Retina (tissue), 1 donor: ENCODE data around the gene CECR2.

Experiments
- DNase-seq: peaks from one replicate; pipeline ENCODE4 v3.0.0-alpha.2; 2016

CECR2 gene

DNA sequence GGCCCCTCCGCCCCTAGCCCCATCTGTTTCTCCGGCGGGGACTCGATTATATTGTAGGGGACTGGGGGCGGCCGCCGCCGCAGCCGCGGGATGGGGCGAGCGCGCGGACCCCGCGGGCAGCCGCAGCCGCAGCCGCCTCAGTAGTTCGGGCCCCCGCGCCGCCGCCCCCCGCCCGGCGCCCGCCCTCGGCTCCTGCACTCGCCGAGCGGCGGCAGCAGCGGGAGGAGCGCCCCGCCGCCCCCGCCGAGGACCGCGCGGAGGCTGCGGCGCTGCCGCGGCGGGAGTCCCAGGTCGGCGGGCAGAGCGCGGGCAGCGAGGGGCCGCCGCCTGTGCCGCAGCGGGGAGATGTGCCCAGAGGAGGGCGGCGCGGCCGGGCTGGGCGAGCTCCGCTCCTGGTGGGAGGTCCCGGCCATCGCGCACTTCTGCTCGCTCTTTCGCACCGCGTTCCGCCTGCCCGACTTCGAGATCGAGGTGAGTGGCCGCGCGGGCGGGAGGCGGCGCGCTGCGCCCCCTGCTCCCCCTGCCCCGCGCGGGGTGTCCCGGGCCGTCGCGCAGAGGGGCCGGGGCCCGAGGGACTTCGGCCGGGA lies at the start of gene CECR2:
Gene CECR2, plus strand, starts transcription at position 22 of the 587 bp plus-strand sequence. Its CDS starts 324 bp downstream, at position 346.
- peak; percentile 66 for DNase-seq

DNA sequence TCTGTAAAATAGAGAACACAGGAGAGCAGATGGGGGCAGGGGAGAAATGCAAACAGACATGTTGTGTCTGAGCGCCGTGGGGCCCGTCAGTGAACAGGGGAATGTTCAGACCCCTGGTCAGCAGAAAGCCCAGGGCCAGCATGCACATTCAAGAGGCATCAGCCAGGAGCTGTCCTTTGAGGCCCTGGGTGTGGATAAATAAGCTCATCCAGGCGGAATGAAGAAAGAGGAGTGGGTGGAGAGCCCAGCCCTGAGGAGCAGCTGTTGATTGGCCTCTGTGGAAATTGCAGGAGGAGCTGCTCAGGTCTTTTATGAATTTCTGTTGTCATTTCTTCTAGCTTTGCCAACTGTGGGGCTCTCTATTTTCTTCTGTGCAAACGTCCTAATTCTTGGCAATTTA lies 49.7 kb upstream of the CECR2 start:
- DNase-seq, result peak; percentile 77

DNA sequence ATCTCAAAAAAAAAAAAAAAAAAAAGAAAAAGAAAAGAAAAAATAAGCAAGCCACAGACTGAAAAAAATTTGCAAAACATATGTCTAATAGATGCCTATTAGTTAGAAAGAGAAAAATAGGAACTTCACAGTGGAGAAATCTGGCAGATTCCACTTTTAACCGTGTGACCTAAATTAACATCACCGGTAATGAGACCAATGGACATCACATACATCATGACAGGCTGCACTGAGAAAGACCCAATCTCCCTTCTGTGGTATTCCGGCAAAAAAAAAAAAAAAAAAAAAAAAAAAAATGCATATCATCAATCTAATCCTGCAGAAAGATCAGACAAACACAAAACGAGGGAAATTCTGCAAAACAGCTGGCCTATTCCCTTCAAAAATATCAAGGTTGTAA lies 46.7 kb upstream of the CECR2 start:
- DNase-seq, result no peak

DNA sequence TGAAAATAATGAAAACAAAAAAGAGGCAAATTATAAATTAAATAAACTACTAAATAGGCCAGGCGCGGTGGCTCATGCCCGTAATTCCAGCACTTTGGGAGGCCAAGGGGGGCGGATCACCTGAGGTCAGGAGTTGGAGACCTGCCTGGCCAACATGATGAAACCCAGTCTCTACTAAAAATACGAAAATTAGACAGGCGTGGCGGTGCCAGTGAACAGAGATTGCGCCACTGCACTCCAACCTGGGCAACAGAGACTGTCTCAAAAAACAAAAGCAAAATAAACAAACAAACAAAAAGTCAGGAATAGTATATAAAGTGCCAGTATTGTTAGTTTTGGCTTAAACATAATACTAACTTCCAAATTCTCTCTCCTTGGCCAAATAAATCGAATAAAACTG lies 37.6 kb upstream of the CECR2 start:
- DNase-seq, result no peak

DNA sequence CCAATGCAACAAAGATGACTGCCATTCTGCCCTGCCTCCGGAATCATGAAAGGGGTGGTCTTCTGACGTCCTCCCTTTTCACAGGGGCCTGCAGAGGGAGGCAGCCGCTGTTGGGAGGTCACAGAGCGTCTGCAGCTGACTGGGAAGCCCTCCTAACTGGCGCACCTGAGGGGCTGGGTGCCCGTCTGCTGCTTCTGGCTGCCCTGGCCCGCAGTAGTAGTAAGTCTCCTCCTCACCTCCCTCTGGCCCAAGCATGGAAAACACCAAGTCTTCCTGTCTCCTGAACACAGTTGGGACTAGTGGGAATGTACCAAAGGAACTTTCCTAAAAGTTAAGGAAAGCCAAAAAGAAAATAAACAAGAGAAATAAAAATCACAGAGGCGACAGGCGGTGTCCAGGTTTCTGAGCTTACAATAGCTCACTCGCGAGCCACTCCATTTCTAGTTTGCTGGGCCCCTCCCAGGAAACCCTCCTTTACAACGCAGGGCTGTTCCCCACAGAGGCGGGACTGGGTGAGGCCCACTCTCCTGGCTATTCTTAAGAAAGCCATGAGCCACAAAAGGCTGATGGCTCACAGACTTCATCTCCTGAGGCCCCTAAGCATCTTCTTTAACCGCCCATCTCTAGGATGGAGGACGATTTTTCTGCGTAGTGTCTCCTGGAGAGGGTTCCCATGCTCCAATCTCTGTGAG lies 37.0 kb upstream of the CECR2 start:
- DNase-seq, result no peak

DNA sequence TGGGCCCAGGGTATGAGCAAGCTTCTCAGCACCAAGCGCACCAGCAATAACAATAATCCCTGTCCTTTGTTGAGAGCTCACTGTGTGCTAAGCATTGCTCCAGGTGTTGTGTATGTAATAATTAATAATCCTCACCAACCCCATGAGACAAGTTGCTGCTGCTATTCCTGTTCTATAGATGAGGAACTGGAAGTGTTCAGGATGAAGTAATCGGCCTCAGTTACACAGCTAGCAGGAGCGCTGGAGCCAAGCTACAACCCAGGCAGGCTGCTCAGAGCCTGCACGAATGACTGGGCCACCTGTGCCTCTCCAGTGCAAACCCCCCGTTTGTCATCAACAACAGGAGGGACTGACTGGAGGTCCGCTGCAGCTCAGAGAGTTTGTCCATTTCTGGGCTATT lies 35.2 kb upstream of the CECR2 start:
- DNase-seq, result no peak

DNA sequence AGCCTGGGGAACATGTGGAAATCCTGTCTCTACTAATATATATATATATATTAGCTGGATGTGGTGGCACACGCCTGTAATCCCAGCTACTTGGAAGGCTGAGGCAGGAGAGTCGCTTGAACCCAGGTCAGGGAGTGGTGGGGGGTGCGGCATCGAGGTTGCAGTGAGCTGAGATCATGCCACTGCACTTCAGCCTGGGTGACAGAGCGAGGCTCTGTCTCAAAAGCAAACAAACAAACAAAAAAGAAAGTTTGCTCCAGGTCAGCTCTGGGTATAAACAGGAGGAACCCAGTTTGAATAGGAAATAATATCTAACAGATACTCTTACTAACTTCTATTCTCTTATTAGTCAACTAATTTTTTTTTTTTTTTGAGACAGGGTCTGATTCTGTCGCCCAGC lies 34.3 kb upstream of the CECR2 start:
- no peak for DNase-seq

DNA sequence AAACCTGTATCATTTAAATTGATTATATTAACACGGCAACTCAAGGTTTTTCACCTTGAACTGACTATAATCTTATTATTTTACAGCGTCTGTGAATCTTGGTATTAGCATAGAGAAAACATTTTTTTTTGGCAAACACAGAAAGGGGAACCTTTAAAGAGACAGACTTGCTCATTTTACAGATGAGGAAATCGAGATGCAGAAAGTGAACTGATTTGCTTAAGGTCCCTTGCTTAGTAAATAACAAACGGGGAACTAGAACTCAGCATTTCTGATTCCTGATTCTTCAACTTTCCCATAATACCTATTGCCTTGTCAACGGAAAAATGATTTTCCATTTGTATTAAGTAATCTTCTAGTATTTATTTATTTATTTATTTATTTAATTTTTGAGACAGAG lies 33.2 kb upstream of the CECR2 start:
- no peak for DNase-seq

DNA sequence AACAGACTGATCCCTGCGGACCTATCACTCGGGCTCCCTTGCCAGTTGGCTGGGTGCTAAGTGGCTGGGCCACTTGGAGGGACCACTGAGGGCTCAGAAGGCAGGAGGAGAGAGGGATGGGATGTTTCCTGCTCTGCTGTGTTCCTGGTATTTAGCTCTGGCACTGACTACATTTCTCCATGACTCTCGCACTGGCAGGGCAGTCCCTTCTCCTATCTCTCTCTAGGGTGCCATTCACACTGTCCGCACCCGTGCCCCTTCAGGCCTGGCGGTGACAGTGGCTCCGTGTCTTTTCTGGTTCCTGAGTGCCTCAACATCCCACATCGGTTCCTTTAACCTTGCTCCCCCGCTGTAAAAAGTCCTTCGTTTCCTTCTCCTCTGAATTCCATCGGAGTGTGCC lies 31.6 kb upstream of the CECR2 start:
- DNase-seq, result no peak

DNA sequence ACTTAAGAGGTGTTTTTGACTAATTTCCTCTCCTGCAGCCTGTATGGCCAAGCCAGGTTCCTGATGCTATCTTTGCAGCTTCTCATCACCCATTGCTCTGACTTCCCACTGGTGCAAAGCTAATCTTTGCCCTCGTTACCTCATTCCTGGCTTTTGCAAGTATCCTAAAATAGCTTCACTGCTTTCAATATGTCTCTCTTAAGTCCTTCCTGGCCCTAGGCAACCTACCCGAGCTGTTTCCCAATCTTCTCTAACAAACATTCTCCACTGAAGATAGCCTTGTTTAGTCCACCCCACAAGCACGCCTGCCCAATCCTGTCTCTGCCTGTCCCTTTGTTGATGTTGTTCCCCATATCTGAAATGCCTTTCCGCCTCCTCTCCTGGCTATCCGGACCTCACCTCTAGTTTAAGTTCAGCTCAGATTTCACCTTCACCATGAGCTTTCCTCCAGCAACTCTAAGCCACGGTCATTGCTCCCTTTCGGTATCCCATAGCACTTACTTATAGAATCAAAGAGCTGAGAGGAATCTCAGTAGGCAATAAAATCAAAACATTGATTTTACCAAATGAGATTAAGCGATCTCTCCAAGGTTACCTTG lies 30.1 kb upstream of the CECR2 start:
- no peak for DNase-seq

DNA sequence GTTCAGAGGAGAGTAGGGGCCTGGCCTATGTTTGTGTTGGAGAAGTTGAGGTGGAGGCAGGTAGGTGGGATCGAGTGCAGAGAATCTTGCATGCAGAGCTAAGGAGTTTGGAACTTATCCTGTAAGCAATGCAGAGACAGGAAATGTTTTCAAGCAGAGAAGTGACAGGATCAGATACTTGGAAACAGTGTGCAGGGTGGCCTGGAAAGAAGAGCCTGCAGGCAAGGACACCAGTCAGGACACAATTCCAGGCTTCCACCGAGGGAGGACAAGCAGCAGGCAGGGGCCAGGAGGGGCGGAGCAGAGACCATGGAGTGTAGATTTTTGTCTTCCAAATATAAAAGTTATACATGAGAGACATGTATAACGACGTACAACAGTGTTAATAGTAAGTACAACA lies 26.9 kb upstream of the CECR2 start:
- no peak for DNase-seq

DNA sequence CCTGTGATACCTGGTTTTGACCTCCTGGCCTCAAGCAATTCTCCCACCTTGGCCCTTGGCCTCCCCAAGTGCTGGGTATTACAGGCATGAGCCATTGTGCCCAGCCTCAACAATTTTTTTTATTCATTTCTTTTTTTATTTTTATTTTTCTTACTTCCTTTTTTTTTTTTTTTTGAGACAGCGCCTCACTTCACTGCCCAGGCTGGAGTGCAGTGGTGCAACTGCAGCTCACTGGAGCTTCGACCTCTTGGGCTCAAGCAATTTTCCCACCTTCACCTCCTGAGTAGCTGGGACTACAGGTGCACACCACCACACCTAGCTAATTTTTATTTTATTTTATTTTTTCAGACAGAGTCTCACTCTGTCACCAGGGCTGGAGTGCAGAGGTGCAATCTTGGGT lies 25.5 kb upstream of the CECR2 start:
- DNase-seq, result no peak

DNA sequence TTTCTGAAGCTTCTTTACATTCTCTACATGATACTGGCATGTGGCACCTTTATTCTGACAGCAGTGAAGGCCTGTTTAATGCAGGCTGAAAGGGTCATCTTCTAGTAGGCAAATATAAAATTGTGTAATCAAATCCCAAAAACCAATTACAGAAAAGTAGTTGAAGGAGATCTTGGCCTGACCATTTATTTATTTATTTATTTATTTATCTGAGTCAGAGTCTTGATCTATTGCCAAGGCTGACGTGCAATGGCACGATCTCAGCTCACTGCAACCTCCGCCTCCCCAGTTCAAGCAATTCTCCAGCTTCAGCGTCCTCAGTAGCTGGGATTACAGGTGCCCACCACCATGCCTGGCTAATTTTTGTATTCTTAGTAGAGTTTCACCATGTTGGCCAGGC lies 22.7 kb upstream of the CECR2 start:
- DNase-seq, result no peak

DNA sequence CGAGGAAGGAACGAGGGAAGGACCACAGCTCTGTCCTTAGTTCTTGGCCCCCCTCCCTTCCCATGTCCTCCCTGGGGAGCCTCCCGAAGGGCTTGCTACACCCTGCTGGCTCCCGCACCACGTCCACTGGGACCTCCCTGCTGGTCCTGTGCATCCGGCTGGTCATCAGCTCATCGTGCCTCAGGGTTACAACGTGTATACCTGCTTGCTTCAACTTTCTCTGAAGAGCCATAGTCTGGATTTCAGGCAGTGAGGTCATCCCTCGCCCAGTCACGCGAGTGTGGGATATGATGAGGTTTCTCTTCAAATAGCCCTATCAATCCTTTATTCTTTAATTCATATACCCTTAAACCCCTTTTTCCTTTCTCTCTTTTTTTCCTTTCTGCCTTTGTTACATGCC lies 21.5 kb upstream of the CECR2 start:
- DNase-seq, result no peak

DNA sequence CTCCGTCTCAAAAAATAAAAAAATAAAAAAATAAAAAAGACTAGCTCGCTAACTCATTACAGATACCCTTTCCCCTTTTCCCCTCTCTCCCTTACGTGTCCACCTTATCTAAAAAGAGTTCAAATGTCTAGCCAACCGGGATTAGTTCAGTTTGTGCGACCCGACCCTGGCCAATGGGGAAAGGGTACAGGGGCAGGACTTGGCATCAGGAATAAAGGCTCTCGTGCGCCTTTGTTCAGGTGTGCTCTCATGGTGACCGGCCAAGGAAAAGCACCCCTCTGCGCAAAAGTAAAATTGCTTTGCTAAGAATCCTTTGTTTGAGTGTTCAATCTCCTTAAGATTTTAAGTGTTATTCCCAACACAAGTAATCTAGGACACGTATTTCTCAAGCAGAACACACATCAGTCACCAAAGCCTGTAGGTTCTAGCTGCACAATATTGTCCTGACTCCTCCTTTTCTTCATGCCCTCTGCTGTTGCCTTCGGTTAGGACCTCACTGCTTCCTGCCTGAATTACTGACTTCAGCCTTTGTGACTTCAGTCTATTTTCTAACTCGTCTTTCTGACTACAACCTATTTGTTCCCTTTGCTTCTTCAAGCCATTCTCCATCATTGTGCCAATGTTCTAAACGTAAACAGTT lies 20.7 kb upstream of the CECR2 start:
- no peak for DNase-seq

DNA sequence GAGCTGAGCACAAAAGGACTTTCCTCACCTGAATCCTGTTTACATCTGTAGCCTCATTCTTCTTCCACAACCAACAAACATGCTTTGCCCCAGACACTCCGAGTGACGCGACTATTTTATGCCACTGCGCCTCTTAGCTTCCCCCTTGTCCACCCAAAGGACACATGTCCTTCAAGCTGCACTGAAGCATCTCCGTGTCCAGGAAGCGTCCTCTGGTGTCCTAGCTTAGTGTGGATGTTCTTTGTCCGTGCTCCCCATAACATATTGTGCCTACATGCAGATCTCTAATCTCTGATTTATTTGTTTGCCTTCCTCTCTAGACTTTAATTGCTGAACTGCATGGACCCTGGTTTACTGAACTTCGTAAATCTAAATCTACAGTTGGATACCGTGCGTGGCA lies 20.1 kb upstream of the CECR2 start:
- DNase-seq, result no peak

DNA sequence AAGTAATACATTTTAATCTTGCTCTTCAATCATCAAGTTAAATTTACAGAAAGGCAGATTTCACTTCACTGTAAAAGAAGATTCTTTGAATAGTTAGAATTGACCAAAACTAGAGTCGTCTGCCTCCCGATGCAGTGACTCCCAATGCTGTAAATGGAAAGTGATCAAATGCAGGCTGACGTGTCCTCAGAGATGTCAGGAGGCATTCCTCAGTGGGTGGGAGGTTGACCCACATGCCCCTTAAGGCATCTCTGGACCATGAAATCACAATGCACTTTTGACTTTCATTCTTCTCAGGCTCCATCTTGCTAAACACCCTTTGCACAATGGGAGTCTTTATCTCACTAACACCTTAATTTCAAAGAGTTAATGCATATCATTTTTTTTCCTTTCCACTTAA lies 19.0 kb upstream of the CECR2 start:
- DNase-seq, result no peak

DNA sequence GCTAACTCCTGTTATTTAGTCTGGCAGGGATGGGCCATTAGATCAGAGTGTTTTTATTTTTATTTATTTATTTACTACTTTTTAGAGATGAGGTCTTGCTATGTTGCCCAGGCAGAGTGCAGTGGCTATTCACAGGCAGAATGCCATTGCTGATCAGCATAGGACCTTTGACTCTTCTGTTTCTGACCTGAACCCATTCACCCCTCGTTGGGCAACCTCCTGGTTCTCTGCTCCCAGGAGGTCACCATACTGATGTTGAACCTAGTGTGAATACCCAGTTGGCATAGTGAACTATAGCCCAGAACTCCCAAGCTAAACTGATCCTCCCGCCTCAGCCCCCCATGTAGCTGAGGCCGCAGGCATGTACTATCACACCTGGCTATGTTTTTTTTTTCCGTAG lies 16.5 kb upstream of the CECR2 start:
- DNase-seq, result no peak

DNA sequence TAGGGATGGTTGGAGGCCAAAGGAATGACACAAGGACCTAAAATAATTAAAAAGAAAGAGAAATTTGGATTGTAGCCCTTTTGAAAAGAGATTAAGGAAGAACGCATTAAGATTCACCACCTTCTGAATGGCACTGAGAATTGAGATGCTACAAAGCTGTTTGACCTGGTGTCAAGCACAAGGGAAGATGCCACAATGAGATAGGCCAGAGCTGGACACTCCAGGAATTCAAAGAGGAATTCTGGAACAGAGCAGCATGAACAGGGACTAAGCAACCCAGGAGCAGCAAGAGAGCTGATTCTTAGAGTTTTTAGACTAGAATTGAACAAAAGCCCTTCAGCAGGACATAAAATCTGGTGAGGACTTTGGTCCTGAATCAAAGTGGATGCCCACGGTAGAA lies 11.6 kb upstream of the CECR2 start:
- no peak for DNase-seq

DNA sequence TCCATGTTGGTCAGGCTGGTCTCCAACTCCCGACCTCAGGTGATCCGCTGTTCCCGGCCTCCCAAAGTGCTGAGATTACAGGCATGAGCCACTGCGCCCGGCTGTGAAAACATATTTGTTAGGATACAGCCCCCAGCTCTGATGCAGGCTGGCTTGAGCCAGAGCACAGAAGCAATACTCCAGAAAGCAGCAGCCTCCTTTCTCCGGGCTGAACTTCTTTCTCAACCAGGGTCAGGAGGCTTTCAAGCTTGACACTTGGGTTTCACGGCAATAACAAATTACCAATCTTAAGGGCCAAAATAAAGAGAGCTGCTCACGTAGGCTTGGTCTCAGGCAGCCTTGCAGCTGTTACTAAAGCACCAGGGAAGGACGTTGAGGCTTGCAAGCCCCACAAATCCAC lies 10.8 kb upstream of the CECR2 start:
- no peak for DNase-seq

DNA sequence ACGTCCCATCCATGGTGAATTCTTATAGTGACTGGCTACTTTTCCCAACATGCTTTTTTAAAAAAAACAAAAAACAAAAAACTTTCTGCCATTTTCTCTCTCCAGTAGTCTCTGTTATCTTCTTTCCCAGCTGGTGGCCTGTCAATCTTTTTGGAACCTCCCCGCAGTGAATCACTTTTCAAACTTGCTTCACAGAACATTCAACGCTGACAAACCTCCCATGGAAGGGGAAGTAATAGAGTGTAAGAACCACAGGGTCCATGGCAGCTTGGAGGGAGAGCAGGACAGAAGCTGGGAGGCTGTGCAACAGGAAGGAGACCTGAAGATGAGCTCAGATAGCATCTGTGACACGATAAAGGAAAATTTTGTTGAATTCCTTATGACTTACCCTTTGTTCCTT lies 9.8 kb upstream of the CECR2 start:
- DNase-seq, result no peak

DNA sequence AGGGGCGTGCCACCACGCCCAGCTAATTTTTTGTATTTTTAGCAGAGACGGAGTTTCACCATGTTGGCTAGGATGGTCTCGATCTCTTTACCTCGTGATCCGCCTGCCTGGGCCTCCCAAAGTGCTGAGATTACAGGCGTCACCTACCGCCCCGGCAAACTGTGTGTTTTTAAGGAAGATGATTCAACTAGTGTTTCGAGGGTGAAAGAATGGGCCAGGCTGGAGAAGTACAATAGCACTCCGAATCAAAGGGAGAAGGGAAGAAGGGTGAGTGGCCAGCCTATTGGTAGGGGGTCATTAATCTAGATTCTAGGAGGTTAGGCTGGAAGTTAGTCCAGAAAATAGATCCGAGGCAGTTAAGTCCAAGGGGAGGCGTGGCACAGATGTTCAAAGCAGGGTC lies 2.9 kb upstream of the CECR2 start:
- no peak for DNase-seq

DNA sequence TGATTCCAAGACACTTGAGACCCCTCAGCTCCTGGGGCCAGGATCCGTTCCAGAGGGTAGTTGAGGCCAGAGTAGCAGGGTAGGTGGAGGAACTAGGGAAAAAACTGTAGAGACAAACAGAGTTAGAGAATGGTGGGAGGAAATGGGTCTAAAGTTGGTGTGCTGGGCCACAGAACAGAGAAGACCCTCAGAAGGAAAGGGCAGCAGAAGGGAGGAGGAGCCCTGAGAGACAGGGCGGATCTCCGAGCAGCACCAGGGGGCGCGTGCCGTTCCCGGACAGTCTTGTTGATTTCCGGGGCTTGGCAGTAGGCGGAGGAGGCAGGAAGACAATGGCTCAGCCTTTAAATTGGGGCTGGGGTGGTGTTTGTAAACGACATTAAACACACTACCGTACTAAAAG lies 2.4 kb upstream of the CECR2 start:
- DNase-seq, result peak; percentile 75

DNA sequence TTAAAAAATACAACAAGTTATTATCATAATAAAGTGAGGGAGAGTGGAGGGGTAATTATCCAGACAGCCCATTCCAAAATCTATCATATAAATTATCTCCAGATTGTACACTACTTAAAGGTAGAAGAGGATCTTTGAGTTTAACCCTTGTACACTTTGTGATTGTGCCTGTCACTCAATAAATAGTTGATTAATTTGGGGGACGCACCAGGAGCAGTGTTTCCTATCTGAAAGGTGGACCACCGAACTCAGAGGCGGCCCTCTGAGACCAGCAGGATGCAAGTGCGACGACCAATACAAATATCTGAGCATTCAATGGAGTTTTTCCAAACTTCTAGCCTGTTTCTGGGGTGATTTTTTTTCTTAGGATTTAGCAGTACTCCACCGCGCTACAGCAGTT lies 1.1 kb upstream of the CECR2 start:
- DNase-seq, result no peak
